ENCODE measurements around the gene YWHAG.

- no peak for TF ChIP-seq CTCF (conservative IDR thresholded peaks at IDR 0.05; ENCODE audit: low read length)
- TF ChIP-seq EZH2phosphoT487 (IDR thresholded peaks at IDR 0.05; ENCODE audit: borderline replicate concordance): no peak
These were observed 56.2 kb downstream of the YWHAG start, which contains the start of gene HSPB1 for GRCh38 chr7:76302347-76303201.
